Ovary (tissue), 3 donors: ENCODE measurements around the gene KYNU.

Experiments used
- CTCF ChIP-seq, 3 donors: fragments of 450-650 bp in 2 of 3; fragments of 200-600 bp in 1 of 3; IDR thresholded peaks; one replicate each; pipeline versions ENCODE4 v1.5.1 to v1.8.0; 2016 to 2022; ENCODE audit warnings: antibody characterized with exemption in 3 of 3, mild to moderate bottlenecking in 1 of 3
- POLR2A ChIP-seq: fragments of 450-650 bp; IDR thresholded peaks from one replicate; pipeline ENCODE4 v1.6.1; 2017; ENCODE audit warnings: antibody characterized with exemption, mild to moderate bottlenecking, moderate library complexity
- donor health status: DM: no; HTN: no; CAD: no.

GRCh38 chr2:143058851-143059250 lies 181.4 kb downstream of the KYNU start:
- no peak for TF ChIP-seq POLR2A
- no peak for TF ChIP-seq CTCF (IDR thresholded peaks at IDR 0.05)
